HG02884 (cell line): ENCODE data around the gene MEN1.
"Not testable (repeated sequence)": the region's sequence is repeated elsewhere in the genome, so short reads cannot be mapped to it uniquely, and the experiment has no call there.

ENCODE experiments used
- ATAC-seq: cut with Tn5 transposase; IDR thresholded peaks from one replicate; pipeline ENCODE4 v1.9.1; 2021; ENCODE audit warnings: mild to moderate bottlenecking, moderate library complexity; ENCODE audit not compliant: unreplicated experiment

MEN1 gene

DNA sequence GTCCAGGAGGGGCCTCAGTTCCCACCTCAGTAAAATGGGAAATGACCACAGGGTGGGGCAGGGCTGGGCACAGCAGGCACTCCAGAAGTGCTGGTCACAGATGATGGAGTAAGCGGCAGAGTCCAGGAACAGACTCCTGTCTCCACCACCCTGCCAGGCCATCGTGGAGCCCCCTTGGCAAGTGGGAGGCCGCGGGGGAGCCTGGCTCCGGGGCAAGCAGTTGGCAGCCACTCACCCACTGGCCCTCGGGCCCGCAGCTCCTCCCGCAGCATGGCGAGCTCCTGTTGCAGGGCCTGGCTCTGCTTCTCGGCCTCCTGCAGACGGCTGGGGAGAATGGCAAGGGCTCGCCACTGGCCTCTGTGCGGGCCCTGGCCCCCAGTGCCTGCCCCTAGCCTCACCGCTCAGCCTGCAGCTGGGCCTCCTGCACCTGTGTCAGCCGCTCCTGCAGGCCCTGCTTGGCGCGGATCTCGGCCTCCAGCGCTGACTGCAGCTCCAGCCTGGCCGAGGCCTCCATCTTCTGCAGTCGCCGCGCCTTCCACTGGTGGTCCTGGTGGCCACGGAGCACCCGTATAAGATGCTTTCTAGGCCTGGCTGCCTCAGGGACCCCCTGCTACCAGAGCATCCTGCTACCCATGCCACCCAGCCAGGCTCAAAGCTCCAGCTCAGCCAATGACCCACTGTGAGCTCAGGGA, 23.8 kb upstream of the MEN1 start:
- no peak for ATAC-seq

DNA sequence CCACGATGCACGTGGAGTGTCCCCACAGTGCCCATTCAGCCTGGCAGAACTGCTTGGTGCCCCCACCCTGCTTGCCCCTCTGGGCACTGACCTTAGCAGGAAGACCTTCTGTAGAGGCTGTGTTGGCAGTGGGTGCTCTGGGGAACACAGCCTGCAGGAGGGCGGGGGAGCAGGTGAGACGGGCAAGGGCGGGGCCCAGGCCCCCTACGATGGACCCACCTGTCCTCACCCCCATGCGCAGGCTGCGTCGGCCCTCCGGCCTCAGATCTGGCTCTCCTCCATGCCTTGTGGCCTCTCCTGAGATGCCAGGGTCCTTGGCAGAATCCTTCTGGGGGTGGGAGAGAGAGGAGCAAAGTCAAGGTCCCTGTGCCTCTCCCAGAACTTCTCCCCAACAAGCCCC, 23.2 kb upstream of the MEN1 start:
- no peak for ATAC-seq

GRCh38 chr11:64833198-64833502, 22.8 kb upstream of the MEN1 start:
- ATAC-seq, result no peak

- no peak for ATAC-seq
Observed at GRCh38 chr11:64832467-64833197, 22.3 kb upstream of the MEN1 start.

- no peak for ATAC-seq
Observed at GRCh38 chr11:64831411-64831891, 21.1 kb upstream of the MEN1 start.

GRCh38 chr11:64829536-64830251, 19.3 kb upstream of the MEN1 start:
- no peak for ATAC-seq

DNA sequence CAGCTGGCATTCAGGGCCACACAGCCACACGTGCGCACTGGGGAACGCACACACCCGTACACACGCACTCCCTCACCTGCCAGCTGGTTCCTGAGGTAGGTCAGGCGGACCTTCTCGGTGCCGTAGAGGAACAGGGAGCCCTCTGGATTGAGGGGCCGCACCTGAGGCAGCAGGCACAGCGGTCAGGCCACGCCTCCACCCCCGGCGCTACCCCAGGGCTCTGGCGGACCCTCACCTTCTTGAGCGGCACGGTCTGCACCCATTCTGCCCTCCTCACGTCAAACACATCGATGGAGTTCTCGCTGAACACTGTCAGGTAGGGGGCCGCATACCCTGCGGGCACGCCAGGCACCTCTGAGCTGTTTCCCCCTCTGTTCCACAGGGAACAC, 17.1 kb upstream of the MEN1 start:
- ATAC-seq, result no peak

DNA sequence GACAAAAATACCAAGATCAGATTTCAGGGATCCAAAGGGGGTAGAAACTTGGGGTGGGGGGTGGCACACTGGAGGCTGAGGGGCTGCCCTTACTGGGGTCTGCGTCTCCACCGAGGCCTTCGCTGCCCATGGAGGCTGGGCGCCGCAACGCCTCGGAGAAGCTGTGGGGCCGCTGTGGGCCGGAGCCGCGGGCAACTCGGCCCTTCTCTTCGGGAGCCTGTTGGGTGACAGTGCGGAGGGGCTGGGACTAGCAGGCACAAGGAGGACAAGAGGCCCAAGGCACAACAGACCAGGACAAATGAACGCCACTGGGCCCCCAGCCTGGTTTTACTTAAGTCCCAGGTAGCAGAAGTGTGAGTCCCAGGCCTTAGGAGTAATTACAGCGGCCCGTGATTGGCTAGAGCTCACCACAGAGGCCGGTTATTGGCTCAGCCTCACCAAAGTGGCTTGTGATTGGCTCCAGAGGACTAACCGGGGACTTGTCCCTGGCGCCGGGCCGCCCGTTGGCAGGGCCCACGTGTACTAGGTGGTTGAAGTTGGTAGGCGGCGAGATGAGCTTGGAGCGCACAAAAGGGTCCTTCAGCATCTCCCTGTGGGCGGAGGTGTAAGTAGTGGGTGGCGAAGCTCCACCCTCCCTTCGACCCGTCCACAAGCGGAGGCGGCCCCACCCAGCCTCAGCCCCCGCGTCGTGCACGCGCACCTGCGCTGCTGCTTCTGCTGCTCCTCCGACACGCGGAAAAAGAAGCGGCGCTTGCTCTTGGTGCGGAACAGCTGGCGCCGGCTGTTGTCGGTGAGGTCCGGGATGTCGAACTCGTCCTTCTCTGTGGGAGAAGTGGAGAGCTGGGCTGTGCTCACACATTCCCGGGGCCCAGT, 16.5 kb upstream of the MEN1 start:
- ATAC-seq, result no peak

- no peak for ATAC-seq
Observed at GRCh38 chr11:64826062-64826461, 15.7 kb upstream of the MEN1 start.

GRCh38 chr11:64823568-64824119, 13.3 kb upstream of the MEN1 start:
- ATAC-seq, result no peak

- no peak for ATAC-seq
Observed at GRCh38 chr11:64817476-64817875, 7.1 kb upstream of the MEN1 start.

DNA sequence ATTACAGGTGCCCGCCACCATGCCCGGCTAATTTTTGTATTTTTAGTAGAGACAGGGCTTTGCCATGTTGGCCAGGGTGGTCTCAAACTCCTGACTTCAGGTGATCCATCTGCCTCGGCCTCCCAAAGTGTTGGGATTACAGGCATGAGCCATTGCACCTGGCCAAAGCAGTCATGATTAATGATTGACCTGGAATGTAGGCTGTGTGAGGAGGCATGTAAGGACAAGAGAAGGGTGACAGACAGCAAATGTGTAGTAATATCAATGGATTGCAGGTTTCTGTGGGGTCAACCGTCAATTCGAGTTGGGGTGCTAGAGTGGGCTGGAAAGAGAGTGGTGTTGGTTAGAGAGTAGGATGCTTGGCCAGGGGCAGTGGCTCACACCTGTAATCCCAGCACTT, 5.1 kb upstream of the MEN1 start:
- ATAC-seq, result not testable (repeated sequence)

DNA sequence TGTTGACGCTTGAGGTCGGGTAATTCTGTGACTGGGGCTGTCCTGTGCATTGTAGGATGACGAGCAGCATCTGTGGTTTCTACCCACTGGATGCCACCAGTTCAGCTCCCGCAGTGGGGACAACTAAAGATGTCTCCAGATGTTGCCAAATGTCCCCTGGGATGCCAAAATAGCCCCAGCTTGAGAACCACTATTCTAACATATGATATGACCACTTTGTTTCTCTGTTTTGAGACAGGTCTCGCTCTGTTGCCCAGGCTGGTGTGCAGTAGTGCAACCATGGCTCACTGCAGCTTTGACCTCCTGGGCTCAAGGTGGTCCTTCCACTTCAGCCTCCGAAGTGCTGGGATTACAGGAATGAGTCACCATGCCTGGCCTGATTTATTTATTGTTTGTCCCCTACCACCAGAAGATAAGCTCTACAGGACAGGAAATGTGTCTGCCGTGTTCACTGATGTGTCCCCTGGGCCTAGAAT, 4.4 kb upstream of the MEN1 start:
- peak; percentile 46 for ATAC-seq

DNA sequence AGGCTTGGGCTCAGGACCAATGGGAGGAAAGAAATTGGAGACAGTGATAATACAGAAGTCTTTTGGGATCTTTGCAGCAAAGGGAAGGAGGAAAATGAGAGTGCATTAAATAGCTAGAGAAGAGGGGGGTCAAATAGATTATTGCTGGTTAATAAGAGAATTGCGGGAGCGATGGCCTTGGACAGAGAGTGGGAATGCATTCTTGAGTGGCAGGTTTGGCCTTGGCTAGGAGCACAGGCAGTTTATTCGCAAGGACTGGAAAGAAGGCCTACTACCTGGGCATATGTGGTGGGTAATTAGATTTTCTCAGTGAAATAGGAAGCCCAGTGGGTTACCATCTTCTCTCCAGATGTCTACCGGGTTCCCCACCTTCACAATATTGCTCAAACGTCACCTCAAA, 3.5 kb upstream of the MEN1 start:
- no peak for ATAC-seq

DNA sequence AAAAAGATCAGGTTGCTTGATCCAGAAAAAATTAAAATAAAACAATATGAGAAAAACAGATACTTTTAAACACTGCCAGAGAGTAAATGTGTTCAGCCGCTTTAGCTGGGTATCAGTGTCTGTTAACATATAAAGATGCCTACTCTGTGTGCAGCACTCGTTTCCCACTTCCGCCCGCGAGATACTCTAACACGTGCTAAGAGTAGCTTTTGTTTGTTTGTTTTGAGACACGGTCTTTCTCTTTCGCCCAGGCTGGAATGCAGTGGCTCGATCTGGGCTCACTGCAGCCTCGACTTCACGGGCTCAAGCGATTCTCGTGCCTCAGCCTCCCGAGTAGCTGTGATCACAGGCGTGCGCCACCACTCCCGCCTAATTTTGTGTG, 531 bp upstream of the MEN1 start:
- no peak for ATAC-seq

DNA sequence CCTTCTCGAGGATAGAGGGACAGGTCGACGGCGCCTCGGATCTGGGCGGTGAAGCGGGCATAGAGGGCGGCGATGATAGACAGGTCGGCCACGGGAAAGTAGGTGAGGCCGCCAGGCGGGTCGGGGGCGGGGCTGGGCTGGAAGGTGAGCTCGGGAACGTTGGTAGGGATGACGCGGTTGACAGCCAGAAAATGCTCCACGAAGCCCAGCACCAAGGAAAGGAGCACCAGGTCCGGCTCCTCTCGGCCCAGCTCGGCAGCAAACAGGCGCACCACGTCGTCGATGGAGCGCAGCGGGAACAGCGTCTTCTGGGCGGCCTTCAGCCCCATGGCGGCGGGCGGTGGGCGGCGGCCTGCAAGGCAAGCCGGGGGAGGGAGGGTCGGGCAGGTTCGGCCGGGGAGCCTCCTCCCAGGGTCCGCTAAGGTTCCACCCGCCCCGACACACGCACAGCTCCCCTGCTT, 540 bp downstream of the MEN1 start:
- no peak for ATAC-seq

- no peak for ATAC-seq
Observed at GRCh38 chr11:64805481-64805880, 4.9 kb downstream of the MEN1 start.

DNA sequence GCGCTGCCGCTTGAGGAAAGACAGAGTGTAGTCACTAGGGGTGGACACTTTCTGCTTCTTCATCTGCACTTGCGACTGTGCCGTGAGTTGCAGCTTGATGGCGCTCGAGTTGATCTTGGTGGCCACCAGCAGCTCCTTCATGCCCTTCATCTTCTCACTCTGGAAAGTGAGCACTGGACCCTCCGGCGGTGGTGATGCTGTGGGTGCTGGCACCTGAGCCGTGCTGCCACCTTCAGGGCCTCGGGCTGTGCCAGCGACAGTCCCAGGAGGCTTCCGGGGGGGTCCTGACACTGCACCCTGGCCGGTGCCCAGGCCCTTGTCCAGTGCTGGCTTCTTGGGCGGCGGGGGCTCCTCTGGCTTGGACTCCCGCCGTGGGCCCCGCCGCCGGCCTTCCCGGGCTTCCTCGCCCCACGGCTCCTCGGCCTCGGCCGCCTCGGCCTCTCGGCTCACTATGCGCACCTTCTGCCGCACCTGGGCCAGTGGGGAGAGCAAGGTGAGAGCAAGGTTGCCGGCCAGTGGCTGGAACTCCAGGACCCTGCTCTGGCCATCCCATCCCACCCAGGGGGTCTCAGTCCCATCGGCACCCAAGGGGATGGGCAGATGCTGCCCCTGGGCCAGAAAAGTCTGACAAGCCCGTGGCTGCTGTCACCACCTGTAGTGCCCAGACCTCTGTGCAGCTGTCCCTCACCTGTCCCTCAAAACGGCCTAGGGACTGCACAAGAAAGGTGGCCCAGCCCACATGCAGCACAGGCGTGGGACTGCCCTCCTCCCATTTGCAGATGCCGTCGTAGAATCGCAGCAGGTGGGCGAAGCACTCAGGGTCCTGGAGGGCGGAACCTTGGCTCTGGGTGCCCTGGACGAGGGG, 5.8 kb downstream of the MEN1 start:
- ATAC-seq, result no peak

DNA sequence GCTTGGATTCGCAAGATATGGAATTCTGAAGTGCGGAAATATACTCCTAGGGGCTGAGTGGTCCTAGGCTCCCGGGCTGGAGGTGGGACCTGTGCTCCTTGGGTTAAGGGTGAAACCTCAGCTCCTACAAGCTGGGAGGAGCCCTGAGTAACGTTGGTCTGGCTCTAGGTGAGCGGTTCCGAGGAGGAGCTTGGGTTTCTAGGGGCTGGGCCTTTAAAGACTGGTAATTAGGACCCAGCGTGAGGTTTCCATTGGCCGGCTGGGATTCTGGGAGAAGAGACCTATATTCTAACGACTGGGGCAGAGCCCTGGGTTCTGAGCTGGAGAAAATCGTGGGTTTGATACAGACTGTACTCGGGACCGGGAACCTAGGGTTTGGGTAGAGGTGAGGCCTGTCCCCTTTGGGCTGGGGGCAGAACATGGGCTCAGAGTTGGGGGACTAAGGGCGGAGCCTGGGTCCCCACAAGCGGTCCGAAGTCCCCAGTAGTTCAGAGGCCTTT, 6.5 kb downstream of the MEN1 start:
- no peak for ATAC-seq
